BE2C (cell line): Measurements from ENCODE around the gene GALNT5.

ENCODE experiments used
- DNase-seq: peaks from one replicate; pipeline ENCODE4 v3.0.0-alpha.2; 2020
- H3K27me3 ChIP-seq: fragments of 250-450 bp; sonication (Bioruptor Pico); 2 replicates; pipeline ENCODE4 v1.5.1; 2020; ENCODE audit warnings: mild to moderate bottlenecking
- H3K36me3 ChIP-seq: fragments of 250-450 bp; sonication (Bioruptor Pico); 2 replicates; pipeline ENCODE4 v1.5.1; 2020; ENCODE audit warnings: mild to moderate bottlenecking
- H3K4me1 ChIP-seq: fragments of 250-450 bp; sonication (Bioruptor Pico); 2 replicates; pipeline ENCODE4 v1.5.1; 2020
- H3K4me3 ChIP-seq: 2 replicates; pipeline ENCODE4 v1.5.1; 2011; ENCODE audit warnings: low read depth, low read length
- H3K9me3 ChIP-seq: fragments of 250-450 bp; sonication (Bioruptor Pico); 2 replicates; pipeline ENCODE4 v1.5.1; 2020
- TF ChIP-seq, protein P1 (sequence below): IDR thresholded peaks from 2 replicates; pipeline ENCODE4 v1.5.1; 2012; ENCODE audit warnings: mild to moderate bottlenecking, low read depth, low read length

Gene GALNT5

DNA sequence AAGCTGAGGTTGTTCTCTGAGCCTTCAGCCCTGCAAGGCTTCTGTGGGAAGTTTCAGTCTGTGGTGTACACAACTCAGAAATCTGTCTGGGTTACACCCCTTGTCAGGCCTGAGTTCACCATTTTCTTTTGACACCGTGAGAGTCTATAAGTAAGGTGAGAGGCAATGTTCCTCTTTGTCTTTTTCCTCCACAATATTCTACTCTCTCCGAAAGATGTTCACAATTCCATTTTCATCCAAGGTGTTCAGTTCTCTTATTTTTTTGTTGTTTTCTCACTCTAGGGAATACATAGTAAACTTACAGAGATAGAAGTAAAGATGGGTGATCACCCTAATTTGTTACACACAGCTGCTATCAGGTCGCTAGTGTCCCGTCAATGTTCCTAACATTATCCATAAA is 64.9 kb downstream of the GALNT5 start:
- H3K4me1 ChIP-seq = no peaks in the 10 kb centered on the region
- TF ChIP-seq, protein P1, sequence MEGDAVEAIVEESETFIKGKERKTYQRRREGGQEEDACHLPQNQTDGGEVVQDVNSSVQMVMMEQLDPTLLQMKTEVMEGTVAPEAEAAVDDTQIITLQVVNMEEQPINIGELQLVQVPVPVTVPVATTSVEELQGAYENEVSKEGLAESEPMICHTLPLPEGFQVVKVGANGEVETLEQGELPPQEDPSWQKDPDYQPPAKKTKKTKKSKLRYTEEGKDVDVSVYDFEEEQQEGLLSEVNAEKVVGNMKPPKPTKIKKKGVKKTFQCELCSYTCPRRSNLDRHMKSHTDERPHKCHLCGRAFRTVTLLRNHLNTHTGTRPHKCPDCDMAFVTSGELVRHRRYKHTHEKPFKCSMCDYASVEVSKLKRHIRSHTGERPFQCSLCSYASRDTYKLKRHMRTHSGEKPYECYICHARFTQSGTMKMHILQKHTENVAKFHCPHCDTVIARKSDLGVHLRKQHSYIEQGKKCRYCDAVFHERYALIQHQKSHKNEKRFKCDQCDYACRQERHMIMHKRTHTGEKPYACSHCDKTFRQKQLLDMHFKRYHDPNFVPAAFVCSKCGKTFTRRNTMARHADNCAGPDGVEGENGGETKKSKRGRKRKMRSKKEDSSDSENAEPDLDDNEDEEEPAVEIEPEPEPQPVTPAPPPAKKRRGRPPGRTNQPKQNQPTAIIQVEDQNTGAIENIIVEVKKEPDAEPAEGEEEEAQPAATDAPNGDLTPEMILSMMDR = no peak
- no peak for DNase-seq
- H3K36me3 ChIP-seq = no peaks in the 10 kb centered on the region
- no peaks in the 10 kb centered on the region for H3K27me3 ChIP-seq
- no peaks in the 10 kb centered on the region for H3K9me3 ChIP-seq
- H3K4me3 ChIP-seq = no peak overlapping the region

GRCh38 chr2:157324331-157324843 is 66.9 kb downstream of the GALNT5 start:
- H3K4me1 ChIP-seq = no peaks in the 10 kb centered on the region
- TF ChIP-seq, protein P1 = no peak
- no peaks in the 10 kb centered on the region for H3K9me3 ChIP-seq
- DNase-seq = no peak
- no peaks in the 10 kb centered on the region for H3K36me3 ChIP-seq
- no peak overlapping the region for H3K4me3 ChIP-seq
- H3K27me3 ChIP-seq = no peaks in the 10 kb centered on the region

- TF ChIP-seq, protein P1 = no peak
- no peaks in the 10 kb centered on the region for H3K9me3 ChIP-seq
- H3K4me3 ChIP-seq = no peak within 1 kb of the TSS
- no peaks in the 10 kb centered on the region for H3K4me1 ChIP-seq
- no peaks in the 10 kb centered on the region for H3K27me3 ChIP-seq
- DNase-seq = no peak
- H3K36me3 ChIP-seq = no peaks in the 10 kb centered on the region
Measured at GRCh38 chr2:157325786-157326185, 68.3 kb downstream of the GALNT5 start, which contains the start of gene ERMN. ERMN (minus strand) TSS chr2:157325824; CDS start chr2:157325642, 182 bp downstream.

DNA sequence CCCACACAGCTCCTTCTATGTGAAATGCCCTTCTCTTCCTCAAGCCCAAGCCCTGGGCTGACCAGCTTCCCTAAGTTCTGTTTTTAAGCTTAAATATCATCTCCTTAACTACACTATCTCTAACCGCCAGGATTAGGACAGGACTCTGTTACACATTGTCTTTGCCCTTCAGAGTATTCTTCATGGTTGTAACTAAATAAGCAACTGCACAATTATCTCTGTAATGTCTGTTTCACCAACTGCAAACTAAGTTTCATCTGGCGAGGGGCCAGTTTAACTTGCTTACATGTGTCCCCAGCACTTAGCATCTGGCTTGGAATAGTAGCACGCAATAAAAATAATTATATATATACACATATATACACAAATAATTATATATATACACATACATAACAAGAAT is 69.2 kb downstream of the GALNT5 start:
- no peaks in the 10 kb centered on the region for H3K27me3 ChIP-seq
- H3K36me3 ChIP-seq = no peaks in the 10 kb centered on the region
- DNase-seq = no peak
- TF ChIP-seq, protein P1 = no peak
- no peaks in the 10 kb centered on the region for H3K4me1 ChIP-seq
- H3K4me3 ChIP-seq = no peak overlapping the region
- H3K9me3 ChIP-seq = no peaks in the 10 kb centered on the region

DNA sequence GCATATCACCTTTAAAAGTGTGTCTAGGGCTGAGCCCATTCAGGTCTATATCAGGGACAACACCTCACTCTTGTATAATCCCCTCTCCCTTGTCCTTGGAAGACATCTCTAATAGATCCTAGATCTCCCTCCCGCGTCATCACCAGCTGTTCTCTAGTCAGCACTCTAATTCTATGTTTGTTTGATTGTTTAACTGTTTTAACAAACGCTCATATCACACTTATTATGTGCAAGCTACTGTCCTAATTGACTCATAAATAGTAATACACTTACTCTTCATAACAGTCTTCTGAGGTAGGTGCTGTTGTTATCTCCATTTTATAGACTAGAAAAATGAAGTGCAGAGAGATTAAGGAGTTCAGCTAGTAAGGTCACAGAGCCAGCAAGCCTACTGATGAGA is 69.7 kb downstream of the GALNT5 start:
- H3K27me3 ChIP-seq = no peaks in the 10 kb centered on the region
- no peak overlapping the region for H3K4me3 ChIP-seq
- H3K36me3 ChIP-seq = no peaks in the 10 kb centered on the region
- H3K9me3 ChIP-seq = no peaks in the 10 kb centered on the region
- TF ChIP-seq, protein P1 = no peak
- DNase-seq = no peak
- no peaks in the 10 kb centered on the region for H3K4me1 ChIP-seq

- TF ChIP-seq, protein P1 = peak; percentile 82
- Histone ChIP-seq H3K9me3 (no peaks in the 10 kb centered on the region), H3K27me3 (no peaks in the 10 kb centered on the region), H3K36me3 (no peaks in the 10 kb centered on the region), H3K4me1 (no peaks in the 10 kb centered on the region), H3K4me3 (no peak overlapping the region)
- DNase-seq = peak; percentile 67
Measured at GRCh38 chr2:157327621-157328500, 70.4 kb downstream of the GALNT5 start.
